CD4-positive, alpha-beta memory T cell (primary cell): ENCODE results near the gene WWC1. TPM values are rescaled to one million over a fixed set of nuclear protein-coding genes. Genes with fewer than 3 reads are reported as not detected.

Experiments
- CTCF ChIA-PET: fragments of 350-600 bp; sonication (Branson Sonifier 250); formaldehyde crosslinking; loops from one replicate; lab custom pipeline; 2021; ENCODE audit warnings: inconsistent platforms; ENCODE audit not compliant: partially characterized antibody; lab: Charles Lee
- POLR2A ChIA-PET: fragments of 350-600 bp; sonication (Branson Sonifier 250); formaldehyde crosslinking; loops from one replicate; lab custom pipeline; 2021; ENCODE audit not compliant: partially characterized antibody; lab: Charles Lee
- DNase-seq, 5 donors: peaks; one replicate each; pipeline versions ENCODE4 v3.0.0 to v3.0.0-alpha.2; 2020 to 2022; ENCODE audit warnings: mixed read lengths in 1 of 5
- H3K27ac ChIP-seq: one replicate; pipeline ENCODE4 v1.7.0; 2013; ENCODE audit warnings: low read depth, low read length
- H3K27me3 ChIP-seq: 2 replicates; pipeline ENCODE4 v1.7.0; 2013; ENCODE audit warnings: mild to moderate bottlenecking, low read length, moderate library complexity; ENCODE audit not compliant: insufficient read depth
- H3K36me3 ChIP-seq: 2 replicates; pipeline ENCODE4 v1.7.0; 2013; ENCODE audit warnings: mild to moderate bottlenecking, low read length, moderate library complexity; ENCODE audit not compliant: insufficient read depth
- H3K4me1 ChIP-seq: 2 replicates; pipeline ENCODE4 v1.7.0; 2013; ENCODE audit warnings: mild to moderate bottlenecking, low read length, moderate library complexity; ENCODE audit not compliant: insufficient read depth
- H3K4me3 ChIP-seq, 2 donors: one replicate each; pipeline ENCODE4 v1.7.0; 2013; ENCODE audit warnings: low read length in 2 of 2, mild to moderate bottlenecking in 1 of 2
- H3K9me3 ChIP-seq, 2 donors: one replicate each; pipeline ENCODE4 v1.7.0; 2013; ENCODE audit warnings: low read length in 2 of 2, control low read depth in 1 of 2; ENCODE audit not compliant: control insufficient read depth in 1 of 2
- H3K27ac Mint-ChIP-seq, 7 donors: one replicate each; pipeline ENCODE4 v1.8.0; 2020 to 2021; ENCODE audit warnings: mixed read lengths in 7 of 7, mild to moderate bottlenecking in 6 of 7, inconsistent platforms in 3 of 7, moderate library complexity in 3 of 7
- H3K27me3 Mint-ChIP-seq, 2 donors: one replicate each; pipeline ENCODE4 v1.8.0; 2020 to 2021; ENCODE audit warnings: mixed read lengths in 2 of 2
- H3K36me3 Mint-ChIP-seq, 2 donors: one replicate each; pipeline ENCODE4 v1.8.0; 2020 to 2021; ENCODE audit warnings: mixed read lengths in 2 of 2, inconsistent platforms in 1 of 2, mild to moderate bottlenecking in 1 of 2
- H3K4me1 Mint-ChIP-seq, 4 donors: one replicate each; pipeline ENCODE4 v1.8.0; 2020 to 2021; ENCODE audit warnings: mixed read lengths in 4 of 4, mild to moderate bottlenecking in 1 of 4
- H3K4me3 Mint-ChIP-seq, 8 donors: one replicate each; pipeline ENCODE4 v1.8.0; 2020 to 2021; ENCODE audit warnings: mixed read lengths in 8 of 8, mild to moderate bottlenecking in 7 of 8, moderate library complexity in 6 of 8, inconsistent platforms in 3 of 8
- H3K9me3 Mint-ChIP-seq, 8 donors: one replicate each; pipeline ENCODE4 v1.8.0; 2020 to 2021; ENCODE audit warnings: mixed read lengths in 8 of 8, mild to moderate bottlenecking in 5 of 8, inconsistent platforms in 3 of 8, moderate library complexity in 1 of 8
- intact Hi-C: fragments of 100-400 bp; cut with micrococcal nuclease; formaldehyde crosslinking; loops from one replicate; pipeline ENCODE4 v1.15.1; 2023
- polyA plus RNA-seq, 2 donors: library from polyadenylated mRNA; unstranded; fragments of 300-500 nt; fragmentation: Illumina TruSeq; gene quantifications; one replicate each; pipeline ENCODE4 v1.2.3, GENCODE V29; 2021
- total RNA-seq, 2 experiments: library from RNA; stranded (reverse); gene quantifications; one replicate each; pipeline ENCODE4 v1.2.3, GENCODE V29; 2021

Gene WWC1
- total and polyA plus RNA-seq, 4 experiments from 2014 or later: 0.22 to 2.7 (median 1.5) TPM

GRCh38 chr5:168374532-168374931, 83.1 kb downstream of the WWC1 start:
- H3K4me3 Mint-ChIP-seq: no peak overlapping the region
- H3K4me1 Mint-ChIP-seq: peaks cover 13 to 23% (median 20%) of the 10 kb centered on the region in 4 donors
- intact Hi-C loops: no loop called here
- ChIA-PET CTCF (no interaction called here), POLR2A (no interaction called here)
- Histone ChIP-seq H3K27ac (no peak overlapping the region), H3K27me3 (no peaks in the 10 kb centered on the region), H3K36me3 (no peaks in the 10 kb centered on the region), H3K9me3 (no peaks in the 10 kb centered on the region), H3K4me3 (no peak overlapping the region), H3K4me1 (peaks cover 17% of the 10 kb centered on the region)
- H3K27me3 Mint-ChIP-seq: no peaks in the 10 kb centered on the region
- peaks cover 0 to 2% (median 0%) of the 10 kb centered on the region in 8 donors for H3K9me3 Mint-ChIP-seq
- H3K27ac Mint-ChIP-seq: no peak overlapping the region
- H3K36me3 Mint-ChIP-seq: peaks cover 0 to 4% of the 10 kb centered on the region in 2 donors
- DNase-seq: no peak

DNA sequence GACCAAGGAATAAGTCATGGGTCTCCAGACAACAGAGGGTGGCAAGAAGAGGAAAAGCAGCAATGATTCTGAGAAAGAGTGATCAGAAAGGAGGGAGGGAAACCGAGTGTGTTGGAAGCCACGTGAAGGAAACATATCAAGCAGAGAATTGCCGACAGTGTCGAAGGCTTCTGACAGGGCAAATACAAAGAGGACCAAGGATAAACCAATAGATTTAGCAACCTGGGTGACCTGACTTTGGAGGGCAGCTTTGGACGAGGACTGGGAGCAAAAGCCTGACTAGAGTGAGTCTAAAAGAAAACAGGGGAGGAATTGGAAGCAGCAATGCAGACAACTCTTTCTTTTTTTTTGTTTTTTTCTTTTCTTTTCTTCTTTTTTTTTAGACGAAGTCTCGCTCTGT, 83.8 kb downstream of the WWC1 start:
- intact Hi-C loops: loop anchor here (5.0 kb wide), 1 partner anchor 37 kb away; no protein-coding TSS in a partner anchor
- DNase-seq: no peak
- Histone ChIP-seq H3K4me1 (peaks cover 17% of the 10 kb centered on the region), H3K27me3 (no peaks in the 10 kb centered on the region), H3K36me3 (no peaks in the 10 kb centered on the region), H3K4me3 (no peak overlapping the region), H3K27ac (no peak overlapping the region), H3K9me3 (no peaks in the 10 kb centered on the region)
- POLR2A ChIA-PET: no interaction called here
- no peak overlapping the region for H3K4me3 Mint-ChIP-seq
- H3K36me3 Mint-ChIP-seq: peaks cover 0 to 4% of the 10 kb centered on the region in 2 donors
- H3K27ac Mint-ChIP-seq: no peak overlapping the region
- peaks cover 13 to 23% (median 20%) of the 10 kb centered on the region in 4 donors for H3K4me1 Mint-ChIP-seq
- peaks cover 0 to 2% (median 0%) of the 10 kb centered on the region in 8 donors for H3K9me3 Mint-ChIP-seq
- no peaks in the 10 kb centered on the region for H3K27me3 Mint-ChIP-seq
- CTCF ChIA-PET: no interaction called here

DNA sequence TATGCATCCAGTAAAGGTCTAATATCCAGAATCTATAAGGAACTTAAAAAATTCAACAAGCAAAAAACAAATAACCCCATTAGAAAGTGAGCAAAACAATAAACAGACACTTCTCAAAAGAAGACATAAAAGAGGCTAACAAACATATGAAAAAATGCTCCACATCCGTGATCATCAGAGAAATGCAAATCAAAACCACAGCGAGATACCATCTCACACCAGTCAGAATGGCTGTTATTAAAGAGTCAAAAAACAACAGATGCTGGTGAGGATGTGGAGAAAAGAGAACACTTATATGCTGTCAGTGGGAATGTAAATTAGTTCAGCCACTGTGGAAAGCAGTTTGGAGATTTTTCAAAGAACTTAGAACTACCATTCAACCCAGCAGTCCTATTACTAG, 86.1 kb downstream of the WWC1 start:
- Mint-ChIP-seq H3K36me3 (peaks cover 0 to 4% of the 10 kb centered on the region in 2 donors), H3K9me3 (peaks cover 0 to 2% (median 0%) of the 10 kb centered on the region in 8 donors), H3K4me1 (peaks cover 14 to 35% (median 28%) of the 10 kb centered on the region in 4 donors), H3K27ac (peak overlapping the region; percentile 72 to 93 (median 77)), H3K4me3 (peak overlapping the region in 7 of 8 donors; percentile 22 to 72 (median 55)), H3K27me3 (no peaks in the 10 kb centered on the region)
- DNase-seq: peak; percentile 51 to 78 (median 72)
- H3K9me3 ChIP-seq: no peaks in the 10 kb centered on the region
- ChIA-PET POLR2A (no interaction called here), CTCF (no interaction called here)
- peaks cover 22% of the 10 kb centered on the region for H3K4me1 ChIP-seq
- no peaks in the 10 kb centered on the region for H3K36me3 ChIP-seq
- H3K4me3 ChIP-seq: no peak overlapping the region
- H3K27me3 ChIP-seq: no peaks in the 10 kb centered on the region
- H3K27ac ChIP-seq: no peak overlapping the region
- intact Hi-C loops: loop anchor here (1.0 to 5.0 kb wide), 3 partner anchors 35 to 202 kb away; partner anchors contain the start of genes PANK3 and WWC1

DNA sequence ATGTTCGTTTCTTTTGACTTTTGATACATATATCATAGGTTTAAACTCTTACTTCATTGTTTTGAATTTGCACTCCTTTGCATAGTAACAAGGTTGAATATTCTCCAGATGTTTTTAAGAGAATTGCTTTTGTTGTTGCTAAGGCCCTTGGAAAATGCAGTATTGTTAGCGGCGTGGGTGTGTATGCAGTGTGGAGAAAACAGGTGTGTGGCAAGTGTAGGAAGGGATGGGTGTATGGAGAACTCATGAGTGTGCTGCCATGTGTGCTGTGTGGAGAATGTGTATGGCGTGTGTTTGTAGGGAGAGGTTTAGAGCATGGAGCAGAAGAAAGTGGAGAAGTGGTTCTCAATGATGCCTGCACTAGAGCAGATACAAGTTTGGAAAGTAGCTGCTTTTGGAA, 87.3 kb downstream of the WWC1 start:
- H3K27ac ChIP-seq: no peak overlapping the region
- H3K9me3 Mint-ChIP-seq: peaks cover 0 to 4% (median 0%) of the 10 kb centered on the region in 8 donors
- peaks cover 32% of the 10 kb centered on the region for H3K4me1 ChIP-seq
- no peak overlapping the region for H3K27ac Mint-ChIP-seq
- ChIA-PET POLR2A (no interaction called here), CTCF (no interaction called here)
- no peaks in the 10 kb centered on the region for H3K36me3 ChIP-seq
- H3K27me3 ChIP-seq: no peaks in the 10 kb centered on the region
- H3K4me3 Mint-ChIP-seq: no peak overlapping the region
- no peak for DNase-seq
- H3K4me1 Mint-ChIP-seq: peaks cover 19 to 45% (median 34%) of the 10 kb centered on the region in 4 donors
- H3K9me3 ChIP-seq: no peaks in the 10 kb centered on the region
- H3K4me3 ChIP-seq: no peak overlapping the region
- H3K36me3 Mint-ChIP-seq: peaks cover 0 to 4% of the 10 kb centered on the region in 2 donors
- intact Hi-C loops: loop anchor here (5.0 kb wide), 1 partner anchor 34 kb away; no protein-coding TSS in a partner anchor
- no peaks in the 10 kb centered on the region for H3K27me3 Mint-ChIP-seq

DNA sequence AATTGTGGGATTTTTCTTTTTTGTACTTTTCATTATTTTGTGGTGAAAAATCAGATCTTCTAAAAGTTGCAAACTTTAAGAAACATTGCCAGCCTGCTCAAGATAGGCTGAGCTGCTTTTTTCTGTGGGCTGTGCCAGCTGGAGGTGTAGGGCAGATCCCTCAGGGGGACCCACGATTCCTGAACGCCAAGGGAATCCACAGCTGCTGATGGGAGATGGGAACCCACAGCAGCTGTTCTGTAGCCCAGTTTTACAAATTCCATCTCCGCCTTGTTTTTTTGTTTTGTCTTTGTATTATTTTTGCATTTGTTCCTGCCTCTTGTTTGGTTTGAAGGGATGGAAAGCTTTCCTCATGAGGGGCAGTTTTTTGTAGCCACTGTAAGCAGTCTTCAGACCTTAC, 91.0 kb downstream of the WWC1 start:
- no peaks in the 10 kb centered on the region for H3K9me3 ChIP-seq
- ChIA-PET CTCF (interaction anchor here (0.8 to 1.5 kb wide), 2 partner anchors 25 to 113 kb away, joined by 3 read pairs; no protein-coding TSS in a partner anchor), POLR2A (interaction anchor here (1.0 to 2.3 kb wide), 4 partner anchors 13 to 104 kb away, joined by 3 to 8 read pairs (median 5); partner anchors contain the start of gene RARS1)
- no peak overlapping the region for H3K4me3 ChIP-seq
- DNase-seq: no peak
- H3K4me3 Mint-ChIP-seq: peak overlapping the region in 2 of 8 donors; percentile 4 to 73
- H3K36me3 ChIP-seq: no peaks in the 10 kb centered on the region
- peaks cover 23% of the 10 kb centered on the region for H3K4me1 ChIP-seq
- H3K27me3 Mint-ChIP-seq: no peaks in the 10 kb centered on the region
- H3K4me1 Mint-ChIP-seq: peaks cover 11 to 32% (median 22%) of the 10 kb centered on the region in 4 donors
- H3K27me3 ChIP-seq: no peaks in the 10 kb centered on the region
- H3K27ac Mint-ChIP-seq: peak overlapping the region in 2 of 7 donors; percentile 79 to 89
- H3K27ac ChIP-seq: no peak overlapping the region
- peaks cover 0 to 16% of the 10 kb centered on the region in 2 donors for H3K36me3 Mint-ChIP-seq
- intact Hi-C loops: loop anchor here (5.0 kb wide), 1 partner anchor 105 kb away; the partner anchor contains the start of gene RARS1
- H3K9me3 Mint-ChIP-seq: peaks cover 0 to 13% (median 7%) of the 10 kb centered on the region in 8 donors

- Mint-ChIP-seq H3K9me3 (peaks cover 3 to 28% (median 18%) of the 10 kb centered on the region in 8 donors), H3K36me3 (peaks cover 4 to 15% of the 10 kb centered on the region in 2 donors), H3K4me3 (no peak overlapping the region), H3K4me1 (no peaks in the 10 kb centered on the region), H3K27ac (no peak overlapping the region), H3K27me3 (peaks cover 0 to 6% of the 10 kb centered on the region in 2 donors)
- H3K9me3 ChIP-seq: no peaks in the 10 kb centered on the region
- intact Hi-C loops: no loop called here
- no peak overlapping the region for H3K27ac ChIP-seq
- ChIA-PET CTCF (no interaction called here), POLR2A (no interaction called here)
- DNase-seq: no peak
- no peak overlapping the region for H3K4me3 ChIP-seq
- no peaks in the 10 kb centered on the region for H3K36me3 ChIP-seq
- H3K4me1 ChIP-seq: no peaks in the 10 kb centered on the region
- no peaks in the 10 kb centered on the region for H3K27me3 ChIP-seq
These were observed 99.0 kb downstream of the WWC1 start for GRCh38 chr5:168390491-168390890.

GRCh38 chr5:168393773-168394172, 102.3 kb downstream of the WWC1 start:
- peaks cover 2 to 25% (median 17%) of the 10 kb centered on the region in 8 donors for H3K9me3 Mint-ChIP-seq
- H3K27me3 ChIP-seq: no peaks in the 10 kb centered on the region
- H3K9me3 ChIP-seq: no peaks in the 10 kb centered on the region
- no peak overlapping the region for H3K4me3 Mint-ChIP-seq
- H3K4me1 ChIP-seq: no peaks in the 10 kb centered on the region
- H3K4me1 Mint-ChIP-seq: no peaks in the 10 kb centered on the region
- ChIA-PET CTCF (no interaction called here), POLR2A (interaction anchor here (1.2 kb wide), 1 partner anchor 16 kb away, joined by 3 read pairs; no protein-coding TSS in a partner anchor)
- intact Hi-C loops: no loop called here
- no peak overlapping the region for H3K27ac Mint-ChIP-seq
- no peak for DNase-seq
- peaks cover 0 to 6% of the 10 kb centered on the region in 2 donors for H3K27me3 Mint-ChIP-seq
- peaks cover 4 to 10% of the 10 kb centered on the region in 2 donors for H3K36me3 Mint-ChIP-seq
- H3K4me3 ChIP-seq: no peak overlapping the region
- no peaks in the 10 kb centered on the region for H3K36me3 ChIP-seq
- no peak overlapping the region for H3K27ac ChIP-seq
